HL-60 (cell line): ENCODE data around the gene VPS11.

Experiments
- GABPA ChIP-seq: IDR thresholded peaks from 2 replicates; pipeline ENCODE4 v1.6.1; 2012; ENCODE audit warnings: low read depth
- POLR2AphosphoS5 ChIP-seq: IDR thresholded peaks from 2 replicates; pipeline ENCODE4 v1.6.1; 2012; ENCODE audit warnings: low read depth
- TF ChIP-seq, protein P1 (sequence below): IDR thresholded peaks from one replicate; pipeline ENCODE4 v1.5.1; 2011; ENCODE audit warnings: low read length, control low read depth, inconsistent platforms; ENCODE audit not compliant: insufficient read depth

DNA sequence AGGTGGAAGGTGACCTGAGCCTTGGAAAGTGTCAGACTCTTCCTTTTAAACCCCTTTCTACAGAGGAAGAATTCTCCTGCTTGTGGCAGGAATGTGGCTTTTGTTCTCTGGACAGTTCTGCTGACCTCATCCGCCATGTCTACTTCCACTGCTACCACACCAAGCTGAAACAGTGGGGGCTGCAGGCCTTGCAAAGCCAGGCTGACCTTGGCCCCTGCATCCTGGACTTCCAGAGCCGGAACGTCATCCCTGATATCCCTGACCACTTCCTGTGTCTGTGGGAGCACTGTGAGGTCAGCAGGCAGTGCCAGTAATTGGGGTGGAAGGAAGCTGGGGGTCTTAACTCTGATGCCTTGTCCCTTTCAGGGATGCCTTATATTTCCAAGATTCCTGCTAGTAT is 63.0 kb downstream of the VPS11 start:
- TF ChIP-seq, protein P1, sequence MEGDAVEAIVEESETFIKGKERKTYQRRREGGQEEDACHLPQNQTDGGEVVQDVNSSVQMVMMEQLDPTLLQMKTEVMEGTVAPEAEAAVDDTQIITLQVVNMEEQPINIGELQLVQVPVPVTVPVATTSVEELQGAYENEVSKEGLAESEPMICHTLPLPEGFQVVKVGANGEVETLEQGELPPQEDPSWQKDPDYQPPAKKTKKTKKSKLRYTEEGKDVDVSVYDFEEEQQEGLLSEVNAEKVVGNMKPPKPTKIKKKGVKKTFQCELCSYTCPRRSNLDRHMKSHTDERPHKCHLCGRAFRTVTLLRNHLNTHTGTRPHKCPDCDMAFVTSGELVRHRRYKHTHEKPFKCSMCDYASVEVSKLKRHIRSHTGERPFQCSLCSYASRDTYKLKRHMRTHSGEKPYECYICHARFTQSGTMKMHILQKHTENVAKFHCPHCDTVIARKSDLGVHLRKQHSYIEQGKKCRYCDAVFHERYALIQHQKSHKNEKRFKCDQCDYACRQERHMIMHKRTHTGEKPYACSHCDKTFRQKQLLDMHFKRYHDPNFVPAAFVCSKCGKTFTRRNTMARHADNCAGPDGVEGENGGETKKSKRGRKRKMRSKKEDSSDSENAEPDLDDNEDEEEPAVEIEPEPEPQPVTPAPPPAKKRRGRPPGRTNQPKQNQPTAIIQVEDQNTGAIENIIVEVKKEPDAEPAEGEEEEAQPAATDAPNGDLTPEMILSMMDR: no peak
- TF ChIP-seq POLR2AphosphoS5 (no peak), GABPA (no peak)
